DMS153 treated with DMSO at 0.1 percent for 48 hours (cell line): ENCODE data around the gene BRAT1.
"Not testable (repeated sequence)": the region's sequence is repeated elsewhere in the genome, so short reads cannot be mapped to it uniquely, and the experiment has no call there.

Source experiments
- DNase-seq: peaks from one replicate; lab custom pipeline; 2025; ENCODE audit not compliant: unreplicated experiment; lab: John Stamatoyannopoulos, UW

BRAT1 gene

DNA sequence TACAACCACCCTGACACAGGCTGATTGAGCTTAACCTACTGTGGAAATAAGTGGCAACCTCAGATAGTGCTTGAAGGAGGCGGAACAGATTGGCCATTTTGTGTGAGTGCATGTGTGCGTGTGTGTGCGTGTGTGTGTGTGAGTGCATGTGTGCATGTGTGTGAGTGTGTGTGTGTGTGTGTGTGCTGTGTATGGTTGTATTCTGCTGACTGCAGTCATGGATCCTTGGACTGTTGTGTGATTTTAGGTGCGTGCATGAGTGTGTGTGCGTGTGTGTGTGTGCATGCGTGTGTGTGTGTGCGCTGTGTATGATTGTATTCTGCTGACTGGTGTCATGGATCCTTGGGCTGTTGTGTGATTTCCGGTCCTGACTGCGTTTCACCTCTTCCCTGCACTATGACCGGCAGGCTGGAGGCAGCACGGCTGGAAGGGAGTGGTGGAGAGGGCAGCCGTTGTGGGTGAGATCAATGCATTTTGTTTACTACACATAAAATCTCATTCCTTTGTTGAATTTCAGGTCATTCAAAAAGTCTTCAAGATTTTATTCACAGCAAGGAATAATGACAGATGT, 9.7 kb upstream of the BRAT1 start:
- no peak for DNase-seq

DNA sequence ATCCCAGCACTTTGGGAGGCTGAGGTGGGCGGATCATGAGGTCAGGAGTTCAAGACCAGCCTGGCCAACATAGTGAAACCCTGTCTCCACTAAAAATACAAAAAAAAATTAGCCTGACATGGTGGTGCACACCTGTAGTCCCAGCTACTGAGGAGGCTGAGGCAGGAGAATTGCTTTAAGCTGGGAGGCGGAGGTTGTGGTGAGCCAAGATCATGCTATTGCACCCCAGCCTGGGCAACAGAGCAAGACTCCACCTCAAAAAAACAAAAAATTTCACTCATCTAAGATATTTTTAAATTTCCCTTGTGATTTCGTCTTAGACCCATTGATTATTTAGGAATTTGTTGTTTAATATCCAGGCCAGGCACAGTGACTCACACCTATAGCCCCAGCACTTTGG, 8.6 kb upstream of the BRAT1 start:
- not testable (repeated sequence) for DNase-seq

DNA sequence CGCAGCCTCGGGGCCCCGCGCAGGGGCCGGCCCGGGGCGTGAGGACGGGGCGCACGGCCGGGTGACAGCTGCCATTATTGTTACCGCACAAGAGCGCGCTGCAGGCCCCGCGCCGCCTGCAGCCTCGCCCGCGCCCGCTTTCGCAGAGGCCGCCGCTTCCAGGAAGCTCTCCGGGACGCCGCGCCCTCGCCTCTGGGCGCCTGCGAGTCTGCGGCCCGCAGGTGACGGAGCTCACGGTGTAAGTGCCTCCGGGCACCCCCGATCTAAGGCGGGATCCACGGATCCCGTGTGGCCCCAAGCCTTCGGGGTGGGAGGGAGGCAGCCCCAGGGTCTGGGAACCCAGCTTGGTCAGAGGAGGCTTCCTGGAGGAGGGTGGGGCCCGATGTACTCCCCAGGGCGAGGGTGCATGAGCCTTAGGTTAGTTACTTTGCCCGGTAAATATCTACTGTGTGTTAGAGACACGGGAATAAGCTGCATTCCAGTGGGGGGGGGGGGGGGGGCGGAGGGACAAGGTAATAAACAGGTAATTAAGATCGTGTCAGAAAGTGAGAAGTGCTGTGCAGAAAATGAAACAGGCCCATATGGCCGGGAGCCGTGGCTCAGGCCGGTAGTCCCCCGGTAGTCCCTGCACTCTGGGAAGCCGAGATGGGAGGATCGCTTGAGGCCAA, 4.1 kb upstream of the BRAT1 start:
- no peak for DNase-seq

DNA sequence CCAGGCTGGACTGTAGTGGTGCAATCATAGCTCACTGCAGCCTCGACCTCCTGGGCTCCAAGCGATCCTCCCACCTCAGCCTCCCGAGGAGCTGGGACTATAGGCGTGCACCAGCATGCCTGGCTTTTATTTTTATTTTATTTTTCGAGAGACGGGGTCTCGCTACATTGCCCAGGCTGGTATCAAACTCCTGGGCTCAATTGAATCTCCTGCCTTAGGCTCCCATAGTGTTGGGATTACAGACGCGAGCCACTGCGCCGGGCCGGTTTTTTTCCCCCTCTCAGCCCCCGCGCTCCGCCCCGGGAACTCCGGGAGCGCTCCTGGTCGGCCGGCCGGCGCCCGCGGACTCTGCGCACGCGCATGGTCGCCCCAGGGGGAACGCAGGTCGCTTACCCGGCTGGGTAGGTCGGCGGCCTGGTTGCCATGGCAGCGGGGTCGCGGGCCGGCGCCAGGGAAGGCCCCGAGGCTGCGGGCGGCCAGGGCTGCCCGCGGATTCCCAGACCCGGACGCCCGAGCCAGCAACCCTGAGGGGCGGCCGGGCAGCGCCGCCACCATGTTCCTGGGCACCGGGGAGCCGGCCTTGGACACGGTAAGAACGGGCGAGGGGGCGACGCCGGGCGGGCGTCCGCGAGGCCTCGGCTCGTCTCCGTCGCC, 3.4 kb upstream of the BRAT1 start, which contains the start of gene IQCE:
Gene IQCE, plus strand, starts transcription at position 351 of the 654 bp plus-strand sequence. Its CDS starts 203 bp downstream, at position 554.
- peak; percentile 97 for DNase-seq

DNA sequence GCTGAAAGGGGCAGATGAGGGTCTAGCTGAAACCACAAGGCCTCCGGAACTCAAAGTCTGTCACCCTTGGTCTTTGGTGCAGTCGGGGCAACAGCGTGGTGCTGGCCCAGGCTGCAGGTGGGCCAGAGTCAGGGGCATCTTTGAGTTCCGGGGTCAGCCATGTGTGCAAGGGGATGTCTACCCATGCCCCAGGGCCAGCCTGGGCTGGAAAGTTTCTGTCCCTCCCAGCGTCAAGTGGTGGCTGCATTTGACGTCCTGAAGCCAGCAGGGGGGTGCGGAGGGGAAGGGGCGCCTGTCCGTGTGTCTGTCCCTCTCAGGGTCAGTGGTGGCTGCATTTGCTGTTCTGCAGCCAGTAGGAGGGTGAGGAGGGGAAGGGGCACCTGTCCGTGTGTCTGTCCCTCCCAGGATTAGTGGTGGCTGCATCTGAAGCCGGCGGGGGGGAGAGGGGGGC, 638 bp downstream of the BRAT1 start:
- DNase-seq: no peak

DNA sequence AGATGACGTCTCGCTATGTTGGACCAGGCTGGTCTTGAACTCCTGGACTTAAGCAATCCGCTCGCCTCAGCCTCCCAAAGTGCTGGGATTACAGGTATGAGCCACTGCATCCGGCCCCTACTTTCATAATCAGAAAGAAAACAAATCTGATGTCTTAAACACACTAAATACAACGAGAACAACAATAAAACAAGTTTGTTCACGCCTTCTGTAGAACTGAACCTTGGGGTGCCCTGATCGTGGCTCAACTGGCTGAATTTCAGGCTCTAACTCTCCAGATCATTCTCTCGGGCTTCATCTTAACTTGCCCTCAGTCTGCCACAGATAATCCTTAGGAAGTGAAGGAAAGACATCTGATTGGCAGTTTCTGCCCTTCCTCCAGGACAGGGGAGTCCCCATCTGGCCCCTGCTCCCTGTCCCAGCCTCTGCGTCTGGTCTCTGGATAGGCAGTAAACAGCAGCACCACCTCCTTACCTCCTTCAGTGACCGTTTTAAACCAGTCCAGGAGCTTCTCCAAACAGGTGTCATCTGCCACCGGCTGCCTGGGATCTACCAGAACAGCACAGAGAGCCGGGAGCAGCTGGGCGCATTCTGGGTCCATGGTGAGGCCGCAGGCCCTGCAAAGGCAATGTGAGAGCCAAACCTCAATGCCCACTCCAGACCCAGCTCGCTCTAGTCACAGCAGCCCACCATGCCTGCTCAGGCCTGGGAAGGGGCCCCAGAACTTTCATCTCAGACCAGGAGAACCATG, 1.3 kb downstream of the BRAT1 start:
- no peak for DNase-seq

DNA sequence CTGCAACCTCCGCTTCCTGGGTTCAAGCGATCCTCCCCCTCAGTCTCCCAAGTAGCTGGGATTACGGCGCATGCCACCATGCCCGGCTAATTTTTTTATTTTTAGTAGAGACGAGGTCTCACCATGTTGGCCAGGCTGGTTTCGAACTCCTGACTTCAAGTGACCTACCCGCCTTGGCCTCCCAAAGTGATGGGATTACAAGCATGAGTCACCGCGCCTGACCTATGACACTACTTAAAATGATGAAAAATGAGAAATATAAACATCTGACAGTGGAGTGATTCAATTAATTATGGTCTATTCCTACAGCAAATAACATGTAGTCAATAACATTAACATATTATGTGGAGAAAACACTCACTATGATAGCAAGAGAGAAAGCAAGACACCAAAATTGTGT, 2.2 kb downstream of the BRAT1 start:
- DNase-seq: no peak

DNA sequence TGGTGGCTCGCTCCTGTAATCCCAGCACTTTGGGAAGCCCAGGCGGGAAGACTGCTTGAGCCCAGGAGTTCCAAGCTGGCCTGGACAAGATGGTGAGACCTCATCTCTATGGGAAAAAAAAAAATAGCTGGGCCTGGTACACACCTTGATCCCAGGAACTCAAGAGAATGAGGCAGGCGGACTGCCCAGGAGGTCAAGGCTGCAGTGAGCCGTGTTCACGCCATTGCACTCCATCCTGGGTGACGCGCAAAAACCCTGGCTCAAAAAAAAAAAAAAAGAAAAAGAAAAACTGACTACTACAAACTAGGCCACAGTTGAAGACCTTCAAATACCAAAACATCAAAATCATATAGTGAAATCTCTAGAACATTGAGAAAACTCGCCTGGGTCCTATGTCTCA, 3.9 kb downstream of the BRAT1 start:
- DNase-seq: no peak

DNA sequence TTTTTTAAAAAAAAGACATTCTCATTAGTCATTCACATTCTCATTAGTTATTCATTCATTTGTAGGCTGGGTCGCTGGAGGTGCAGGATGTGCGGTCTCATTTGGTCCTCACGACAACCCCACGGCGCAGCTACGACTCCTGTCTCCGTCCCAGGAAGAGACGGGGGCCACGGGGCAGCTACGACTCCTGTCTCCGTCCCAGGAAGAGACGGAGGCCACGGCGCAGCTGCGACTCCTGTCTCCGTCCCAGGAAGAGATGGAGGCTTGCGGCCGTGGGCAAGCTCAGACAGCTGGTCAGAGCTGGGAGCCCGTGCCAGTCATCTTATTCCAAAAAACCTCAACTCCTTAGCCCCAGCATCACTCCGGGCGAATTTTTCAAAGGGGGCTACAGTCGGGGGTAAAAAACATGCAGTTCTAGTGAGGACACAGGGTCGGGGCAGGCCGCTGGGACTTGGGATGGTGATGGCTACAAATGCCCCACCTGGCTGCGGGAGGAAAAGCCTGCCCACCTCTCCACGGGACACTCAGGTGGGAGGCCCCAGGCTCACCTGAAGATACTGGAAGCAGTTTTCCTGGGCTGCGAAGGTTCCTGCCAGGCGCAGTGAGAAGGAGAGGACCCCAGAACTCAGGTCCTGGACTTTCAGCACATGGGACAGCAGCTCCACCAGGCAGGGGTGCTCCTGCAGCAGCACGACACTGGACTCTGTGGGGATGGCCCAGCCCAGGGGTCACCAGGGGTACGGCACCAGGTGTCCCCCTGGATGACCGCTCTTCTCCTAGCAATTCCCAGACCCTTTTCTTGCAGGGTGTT, 8.3 kb downstream of the BRAT1 start:
- DNase-seq: no peak

DNA sequence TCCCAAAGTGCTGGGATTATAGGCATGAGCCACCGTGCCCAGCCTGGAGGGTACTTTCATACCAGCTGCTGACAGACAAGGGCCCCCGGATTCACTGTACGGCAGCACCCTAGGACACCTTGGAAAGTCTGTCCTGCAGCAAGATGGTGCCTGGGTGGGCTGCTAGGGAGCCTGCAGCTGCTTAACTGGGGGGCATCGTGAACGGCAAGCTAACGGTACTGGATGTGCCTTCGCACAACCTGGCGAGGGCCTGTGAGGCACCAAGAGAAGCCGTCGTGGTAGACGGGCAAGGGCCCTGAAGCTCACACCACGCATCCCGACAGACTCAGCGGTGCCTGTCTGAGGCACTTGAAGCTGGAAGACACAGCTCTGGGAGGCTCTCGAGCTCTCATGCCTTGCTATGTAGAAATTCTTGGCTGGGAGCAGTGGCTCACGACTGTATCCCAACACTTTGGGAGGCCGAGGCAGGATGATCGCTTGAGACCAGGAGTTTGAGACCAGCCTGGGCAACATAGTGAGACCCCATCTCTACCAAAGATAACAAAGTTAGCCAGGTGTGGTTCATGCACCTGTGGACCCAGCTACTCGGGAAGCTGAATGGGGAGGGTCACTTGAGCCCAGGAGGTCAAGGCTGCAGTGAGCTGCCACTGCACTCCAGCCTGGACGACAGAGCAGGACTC, 9.4 kb downstream of the BRAT1 start:
- DNase-seq: no peak

DNA sequence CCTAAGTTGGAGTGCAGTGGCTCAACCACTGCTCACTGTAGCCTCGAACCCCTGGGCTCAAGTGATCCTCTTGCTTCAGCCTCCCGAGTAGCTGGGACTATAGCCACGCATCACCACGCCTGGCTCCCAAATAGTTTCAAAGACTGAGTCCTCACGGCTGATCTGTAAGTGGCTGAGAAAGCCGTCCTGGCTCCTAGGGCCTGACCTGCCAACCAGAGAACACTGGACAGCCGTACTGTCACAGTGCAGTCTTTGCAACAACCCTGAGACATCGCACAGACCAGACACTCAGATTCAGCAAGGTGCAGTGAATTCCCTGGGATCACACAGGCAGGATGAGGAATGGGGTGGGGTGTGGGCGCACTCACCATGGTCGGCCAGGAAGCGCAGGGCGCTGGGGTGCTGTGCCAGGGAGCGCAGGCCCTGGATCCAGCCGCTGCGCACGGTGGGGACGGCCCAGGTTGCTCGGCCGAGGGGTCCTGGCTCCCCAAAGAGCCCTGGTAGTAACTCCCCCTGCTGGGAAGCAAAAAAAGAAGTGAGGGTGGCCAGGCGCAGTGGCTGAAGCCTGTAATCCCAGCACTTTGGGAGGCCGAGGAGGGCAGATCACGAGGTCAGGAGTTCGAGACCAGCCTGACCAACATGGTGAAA, 10.7 kb downstream of the BRAT1 start:
- DNase-seq: no peak

DNA sequence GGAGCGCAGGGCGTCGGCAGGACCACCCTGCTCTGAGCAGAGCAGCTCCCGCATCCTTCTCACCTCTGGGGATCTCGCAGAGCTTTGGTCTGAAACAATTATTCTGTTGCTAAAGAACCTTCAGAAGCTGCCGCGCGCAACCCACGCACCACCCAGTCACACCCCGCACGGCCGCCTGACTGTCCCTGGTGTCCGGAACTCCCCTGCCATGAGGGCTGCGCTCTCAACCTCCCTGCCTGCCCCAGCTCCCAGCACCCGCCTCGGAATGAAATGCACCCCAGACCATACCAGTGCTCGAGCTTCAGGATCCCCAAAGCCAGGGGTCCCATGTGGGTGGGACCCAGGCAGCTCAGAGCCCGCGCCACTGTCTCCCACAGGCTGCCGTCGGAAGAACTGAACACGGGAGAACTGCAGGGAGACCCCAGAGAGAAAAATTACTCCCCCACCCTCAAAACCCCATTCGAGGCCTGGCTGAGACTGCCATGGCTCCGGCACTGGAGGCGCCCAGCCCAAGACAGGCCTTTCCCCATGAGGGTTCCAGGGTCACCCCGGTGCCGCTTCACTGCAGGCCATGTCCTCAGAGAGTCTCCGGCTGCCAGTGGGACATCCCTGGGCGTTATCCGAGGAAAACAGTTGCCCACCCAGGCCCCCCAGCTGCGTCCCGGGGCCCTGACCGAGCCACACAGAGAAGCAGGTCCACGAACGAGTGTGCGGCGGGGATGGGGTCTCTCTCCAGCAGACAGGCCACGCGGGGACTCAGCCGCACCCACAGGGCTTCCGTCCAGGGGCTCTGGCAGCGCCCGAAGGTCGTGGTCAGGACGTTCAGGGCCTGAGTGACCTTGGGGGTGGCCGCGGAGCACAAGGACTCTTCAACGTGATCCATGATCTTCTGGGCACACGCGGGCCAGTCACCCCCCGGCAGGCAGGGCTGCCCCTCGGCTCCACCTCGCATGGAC, 12.1 kb downstream of the BRAT1 start:
- DNase-seq: no peak

DNA sequence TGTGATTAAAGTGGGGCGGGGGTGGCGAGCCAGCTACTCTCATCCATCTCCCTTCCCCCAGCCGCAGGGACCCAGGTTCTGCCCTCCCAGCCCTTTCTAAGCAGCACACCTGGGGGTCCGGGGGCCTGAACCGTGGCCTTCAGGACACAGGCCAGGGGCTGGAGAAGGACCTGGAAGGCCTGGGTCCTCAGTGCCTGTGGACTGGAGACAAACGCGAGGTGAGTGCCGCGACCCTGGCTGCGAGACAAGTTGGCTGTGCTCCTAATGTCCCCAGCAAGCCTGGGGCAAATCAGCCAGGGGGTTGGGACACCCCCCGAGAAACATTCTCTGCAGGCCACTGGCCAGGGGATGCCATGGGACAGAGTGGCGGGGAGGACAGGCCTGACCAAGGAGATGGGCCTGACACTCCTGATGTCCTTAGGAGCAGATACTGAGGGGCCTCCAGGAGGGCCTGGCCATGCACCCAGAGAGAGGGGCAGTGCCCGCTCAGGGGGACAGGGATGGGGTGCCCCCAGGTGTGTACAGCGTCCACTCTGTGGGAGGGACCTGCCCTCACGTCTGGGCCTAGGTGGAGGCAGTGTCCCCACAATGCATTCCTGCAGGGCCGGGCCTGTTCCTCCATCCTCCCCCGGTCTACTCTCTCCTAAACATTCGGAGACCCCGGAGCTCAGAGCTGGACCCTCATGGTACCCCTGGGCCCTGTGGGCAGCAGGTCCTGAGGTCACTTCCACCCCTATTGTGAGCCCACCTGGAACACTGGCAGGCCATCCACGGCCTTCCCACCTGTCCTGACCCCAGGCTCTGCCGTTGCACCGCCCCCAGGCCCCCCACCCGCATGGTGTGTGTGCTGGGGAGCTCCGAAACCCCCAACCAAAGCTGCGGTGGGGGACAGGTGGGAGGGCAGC, 13.1 kb downstream of the BRAT1 start:
- DNase-seq: no peak

DNA sequence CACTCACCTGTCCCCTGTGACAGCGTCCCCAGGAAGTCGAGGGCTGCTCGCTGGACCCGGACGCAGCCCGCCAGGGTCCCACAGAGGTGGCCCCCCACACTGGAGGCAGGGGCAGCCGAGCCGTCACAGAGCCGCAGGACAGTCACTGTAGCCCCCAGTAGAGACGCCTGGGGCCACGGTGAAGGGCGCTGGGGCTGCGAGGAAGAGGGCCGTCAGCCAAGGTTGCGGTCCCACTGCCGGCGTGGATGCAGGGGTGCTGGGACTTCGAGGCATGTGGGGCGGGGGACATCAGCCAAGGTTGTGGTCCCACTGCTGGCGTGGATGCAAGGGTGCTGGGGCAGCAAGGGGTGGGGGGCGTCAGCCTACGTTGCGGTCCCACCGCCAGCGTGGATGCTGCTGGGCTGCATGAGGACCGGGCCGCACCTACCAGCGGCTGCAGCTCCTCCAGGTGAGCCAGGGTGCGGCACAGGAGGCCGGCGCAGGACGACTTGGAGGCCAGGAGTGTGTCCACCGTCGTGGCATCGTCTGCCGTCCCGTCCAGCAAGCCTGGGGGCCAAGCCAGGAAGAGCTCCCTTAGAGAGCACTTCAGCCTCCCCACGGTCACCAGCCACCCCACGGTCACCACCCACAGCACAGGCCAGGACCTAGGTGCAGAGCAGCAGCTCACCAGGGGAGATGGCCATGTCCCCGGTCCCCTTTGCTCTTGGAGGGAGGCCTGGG, 13.9 kb downstream of the BRAT1 start:
- no peak for DNase-seq

DNA sequence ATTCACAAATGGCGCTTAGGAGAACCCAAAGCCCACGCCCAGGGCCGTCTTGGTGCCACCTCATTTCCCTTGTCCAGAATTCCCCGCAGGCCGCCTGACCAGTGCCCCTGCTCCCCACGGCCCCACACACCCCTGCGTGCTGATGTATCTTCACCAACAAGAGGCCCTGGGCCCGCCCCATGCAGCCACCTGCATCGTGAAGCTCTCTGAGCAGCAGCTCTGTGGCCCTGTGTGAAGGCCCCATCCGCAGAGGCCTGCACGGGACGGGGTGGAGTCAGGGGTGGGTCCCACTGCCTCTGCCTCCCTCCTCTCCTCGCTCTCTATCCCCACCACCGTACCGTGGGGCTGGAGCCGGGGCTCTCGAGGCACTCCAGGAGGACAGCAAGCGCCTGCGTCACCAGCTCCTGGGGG, 14.7 kb downstream of the BRAT1 start:
- DNase-seq: no peak

DNA sequence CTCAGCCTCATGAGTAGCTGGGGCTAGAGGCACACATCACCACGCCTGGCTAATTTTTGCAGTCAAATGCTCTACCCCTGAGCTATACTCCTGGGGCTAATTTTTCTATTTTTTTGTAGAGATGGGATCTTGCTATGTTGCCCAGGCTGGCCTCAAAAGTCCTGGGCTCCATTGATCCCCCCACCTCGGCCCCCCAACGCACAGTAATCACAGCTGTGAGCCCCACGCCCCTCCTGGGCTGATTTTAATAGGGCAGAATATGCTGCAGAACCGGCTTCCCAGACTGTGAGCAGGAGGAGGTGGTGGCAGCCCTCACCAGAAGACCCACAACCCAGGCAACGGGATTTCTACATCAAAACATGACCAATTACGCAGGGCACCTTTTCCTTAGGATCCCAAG, 15.2 kb downstream of the BRAT1 start:
- no peak for DNase-seq
